Forelimb muscle (tissue), 1 donor: ENCODE measurements around the gene ZNF324. TPM values are rescaled to one million over a fixed set of nuclear protein-coding genes. Genes with fewer than 3 reads are reported as not detected.
A peak's percentile ranks its signal among the peaks of the same experiment; 100 is the strongest.
"Not testable (repeated sequence)": the region's sequence is repeated elsewhere in the genome, so short reads cannot be mapped to it uniquely, and the experiment has no call there.

Experiments used
- DNase-seq: peaks from one replicate; pipeline ENCODE4 v3.0.0-alpha.2; 2013; ENCODE audit warnings: low read depth
- polyA plus RNA-seq: library from polyadenylated mRNA; unstranded; fragments of 120-200 nt; gene quantifications from one replicate; pipeline ENCODE4 v1.2.1, GENCODE V29; 2013; ENCODE audit not compliant: insufficient read length

The ZNF324 gene
- polyA plus RNA-seq, 1 donor, result 5.2 TPM

DNA sequence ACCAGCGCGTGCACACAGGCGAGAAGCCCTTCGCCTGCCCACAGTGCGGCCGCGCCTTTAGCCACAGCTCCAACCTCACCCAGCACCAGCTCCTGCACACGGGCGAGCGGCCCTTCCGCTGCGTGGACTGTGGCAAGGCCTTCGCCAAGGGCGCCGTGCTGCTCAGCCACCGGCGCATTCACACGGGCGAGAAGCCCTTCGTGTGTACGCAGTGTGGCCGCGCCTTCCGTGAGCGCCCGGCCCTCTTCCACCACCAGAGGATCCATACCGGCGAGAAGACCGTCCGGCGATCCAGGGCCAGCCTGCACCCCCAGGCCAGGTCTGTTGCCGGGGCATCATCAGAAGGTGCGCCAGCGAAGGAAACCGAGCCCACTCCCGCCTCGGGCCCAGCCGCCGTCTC lies 4.9 kb downstream of the ZNF324 start:
- DNase-seq, result no peak

DNA sequence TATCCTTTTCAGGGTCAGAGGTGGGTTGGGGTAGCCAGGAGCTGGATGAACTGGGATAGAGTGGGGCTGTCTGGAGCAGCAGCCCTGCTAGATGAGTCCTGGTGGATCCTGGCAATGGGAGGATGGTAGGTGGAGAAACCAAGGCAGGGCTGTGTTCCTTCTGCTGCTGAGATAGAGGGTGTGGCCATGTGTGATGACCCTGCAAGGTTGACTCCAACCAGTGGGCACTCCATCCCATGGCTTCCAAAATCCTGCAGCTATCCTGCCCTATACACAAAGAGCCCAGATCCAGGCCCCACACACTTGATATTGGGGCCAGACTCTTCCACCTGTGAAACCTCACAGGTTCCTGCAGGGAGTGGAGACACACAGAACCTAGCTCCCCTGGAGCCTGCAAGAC lies 6.9 kb downstream of the ZNF324 start:
- no peak for DNase-seq

DNA sequence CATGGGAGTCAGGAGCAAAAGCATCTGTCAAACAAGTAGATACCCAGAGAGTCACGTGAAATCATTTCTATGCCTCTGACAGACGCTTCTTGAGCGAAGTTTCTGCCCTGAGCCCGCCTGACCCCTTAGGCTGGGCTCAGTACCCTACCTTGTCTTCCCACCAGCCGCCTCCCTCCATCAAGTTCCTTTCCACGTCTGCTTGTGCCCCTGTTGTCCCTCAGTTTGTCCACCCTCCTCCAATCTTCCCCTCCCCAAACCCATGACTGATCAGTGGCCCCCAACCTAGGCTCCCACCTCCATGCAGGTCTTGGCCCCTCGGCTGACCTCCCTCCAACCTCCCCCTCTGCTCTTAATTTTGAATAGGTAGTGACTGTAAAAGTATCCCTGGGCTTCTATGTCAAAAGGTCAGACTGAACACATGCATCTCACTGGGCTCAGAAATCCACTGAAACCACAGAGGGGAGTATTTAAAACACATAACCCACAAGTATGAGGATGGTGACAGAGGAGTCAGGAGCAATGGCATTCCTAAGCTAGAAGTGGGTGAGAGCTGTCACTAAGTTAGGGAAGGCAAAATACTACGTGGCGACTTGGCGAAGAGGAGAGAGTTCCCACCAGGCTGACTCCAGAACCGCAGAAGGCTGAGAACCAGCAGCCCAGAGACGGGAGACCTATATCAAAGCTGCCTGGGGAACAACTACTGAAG lies 7.6 kb downstream of the ZNF324 start:
- no peak for DNase-seq

GRCh38 chr19:58474997-58475713 lies 8.3 kb downstream of the ZNF324 start:
- no peak for DNase-seq

GRCh38 chr19:58475714-58476497 lies 9.0 kb downstream of the ZNF324 start, which contains the start of gene ZNF446:
Gene ZNF446, plus strand, starts transcription at chr19:58476352. Its CDS starts 867 bp downstream, at chr19:58477219.
- peak; percentile 94 for DNase-seq

- no peak for DNase-seq
Observed at GRCh38 chr19:58476498-58477015, 9.7 kb downstream of the ZNF324 start.

- no peak for DNase-seq
Observed at GRCh38 chr19:58477130-58477529, 10.2 kb downstream of the ZNF324 start.

- no peak for DNase-seq
Observed at GRCh38 chr19:58477871-58478270, 11.0 kb downstream of the ZNF324 start.

GRCh38 chr19:58479303-58479702 lies 12.4 kb downstream of the ZNF324 start:
- DNase-seq, result no peak

- no peak for DNase-seq
Observed at GRCh38 chr19:58479736-58480480, 13.0 kb downstream of the ZNF324 start.

DNA sequence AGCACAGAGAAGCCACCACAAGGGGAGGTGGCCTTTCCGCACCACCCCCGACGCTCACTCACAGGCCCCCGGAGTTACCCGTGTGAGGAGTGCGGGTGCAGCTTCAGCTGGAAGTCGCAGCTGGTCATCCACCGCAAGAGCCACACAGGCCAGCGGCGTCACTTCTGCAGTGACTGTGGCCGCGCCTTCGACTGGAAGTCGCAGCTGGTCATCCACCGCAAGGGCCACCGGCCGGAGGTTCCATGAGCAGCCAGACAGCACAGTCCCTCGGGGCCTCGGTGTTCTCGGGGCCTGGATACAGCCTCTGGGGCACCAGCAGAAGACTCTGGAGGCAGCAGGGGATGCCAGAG lies 13.6 kb downstream of the ZNF324 start:
- DNase-seq, result no peak

GRCh38 chr19:58480831-58481230 lies 14.0 kb downstream of the ZNF324 start:
- no peak for DNase-seq

DNA sequence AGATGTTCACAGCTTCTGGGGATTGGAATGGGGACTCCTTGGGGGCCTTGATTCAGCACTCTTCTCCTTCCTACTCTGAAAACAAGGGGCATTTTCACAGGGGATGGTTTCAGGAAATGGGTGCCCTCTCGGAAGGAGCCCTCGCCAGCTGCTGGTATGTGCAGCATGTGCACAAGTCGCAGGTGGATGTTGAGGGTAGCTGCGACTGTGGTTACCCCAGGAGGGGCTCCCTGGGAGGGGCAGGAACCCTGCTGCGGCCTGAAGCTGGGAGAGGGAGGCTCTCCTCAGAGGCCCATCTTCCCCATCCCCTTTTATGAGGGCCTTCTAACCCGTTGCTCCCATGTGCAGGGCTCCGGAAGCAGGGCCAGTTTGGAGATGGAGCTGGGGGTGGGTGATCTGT lies 15.5 kb downstream of the ZNF324 start:
- DNase-seq, result no peak

DNA sequence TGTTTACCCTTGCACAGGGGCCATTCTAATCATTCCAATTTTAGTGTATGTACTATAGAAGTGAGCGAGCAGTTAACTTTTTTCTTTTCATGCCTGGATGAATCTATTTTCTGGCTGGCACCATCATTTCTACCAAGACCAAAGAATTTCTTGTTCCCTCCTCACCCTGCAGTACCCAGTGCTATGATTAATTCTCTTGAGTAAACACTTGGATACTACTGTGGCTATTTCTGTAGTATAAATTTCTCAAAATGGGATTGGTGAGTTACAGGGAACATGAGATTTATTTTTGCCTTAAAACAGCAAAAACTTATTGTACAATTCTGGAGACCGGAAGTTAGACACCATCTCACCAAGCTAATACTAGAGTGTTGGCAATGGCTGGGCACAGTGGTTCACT lies 16.9 kb downstream of the ZNF324 start:
- DNase-seq, result no peak

GRCh38 chr19:58484349-58484748 lies 17.5 kb downstream of the ZNF324 start:
- not testable (repeated sequence) for DNase-seq

GRCh38 chr19:58491393-58491792 lies 24.5 kb downstream of the ZNF324 start:
- no peak for DNase-seq

GRCh38 chr19:58492265-58492664 lies 25.4 kb downstream of the ZNF324 start:
- no peak for DNase-seq

- DNase-seq, result no peak
Observed at GRCh38 chr19:58497634-58498170, 30.8 kb downstream of the ZNF324 start.

DNA sequence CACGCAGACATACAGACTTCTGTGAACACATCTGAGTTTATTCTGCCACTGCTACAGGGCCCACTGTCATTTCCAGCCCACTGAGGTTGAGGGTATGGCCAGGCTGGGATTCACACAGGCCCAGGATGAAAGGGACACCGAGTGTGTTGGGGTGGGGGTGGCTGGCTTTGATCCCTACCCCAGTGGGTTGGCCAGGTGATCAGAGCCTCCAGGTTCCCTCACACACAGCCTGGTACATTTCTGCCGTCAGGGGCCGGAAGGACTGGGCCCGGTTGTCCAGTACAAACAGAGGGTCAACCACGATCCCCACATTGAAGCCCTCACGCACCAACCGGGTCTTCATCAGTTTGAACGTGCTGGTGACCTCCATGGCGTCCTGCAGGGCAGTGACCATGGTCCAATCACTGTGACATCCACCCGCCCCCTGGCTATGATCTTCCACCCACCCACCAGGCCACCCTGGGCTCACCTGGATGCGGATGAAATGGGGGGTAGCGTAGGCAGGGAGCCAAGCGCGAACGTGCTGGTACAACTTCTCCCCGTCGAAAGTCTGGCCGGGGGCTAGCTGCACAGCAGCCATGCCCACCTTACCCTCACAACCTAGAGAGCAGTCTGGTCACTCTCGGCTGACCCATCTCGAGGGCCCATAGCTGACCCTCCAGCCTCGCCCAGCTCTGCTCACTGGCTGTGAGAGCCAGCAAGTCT lies 31.6 kb downstream of the ZNF324 start:
- no peak for DNase-seq

DNA sequence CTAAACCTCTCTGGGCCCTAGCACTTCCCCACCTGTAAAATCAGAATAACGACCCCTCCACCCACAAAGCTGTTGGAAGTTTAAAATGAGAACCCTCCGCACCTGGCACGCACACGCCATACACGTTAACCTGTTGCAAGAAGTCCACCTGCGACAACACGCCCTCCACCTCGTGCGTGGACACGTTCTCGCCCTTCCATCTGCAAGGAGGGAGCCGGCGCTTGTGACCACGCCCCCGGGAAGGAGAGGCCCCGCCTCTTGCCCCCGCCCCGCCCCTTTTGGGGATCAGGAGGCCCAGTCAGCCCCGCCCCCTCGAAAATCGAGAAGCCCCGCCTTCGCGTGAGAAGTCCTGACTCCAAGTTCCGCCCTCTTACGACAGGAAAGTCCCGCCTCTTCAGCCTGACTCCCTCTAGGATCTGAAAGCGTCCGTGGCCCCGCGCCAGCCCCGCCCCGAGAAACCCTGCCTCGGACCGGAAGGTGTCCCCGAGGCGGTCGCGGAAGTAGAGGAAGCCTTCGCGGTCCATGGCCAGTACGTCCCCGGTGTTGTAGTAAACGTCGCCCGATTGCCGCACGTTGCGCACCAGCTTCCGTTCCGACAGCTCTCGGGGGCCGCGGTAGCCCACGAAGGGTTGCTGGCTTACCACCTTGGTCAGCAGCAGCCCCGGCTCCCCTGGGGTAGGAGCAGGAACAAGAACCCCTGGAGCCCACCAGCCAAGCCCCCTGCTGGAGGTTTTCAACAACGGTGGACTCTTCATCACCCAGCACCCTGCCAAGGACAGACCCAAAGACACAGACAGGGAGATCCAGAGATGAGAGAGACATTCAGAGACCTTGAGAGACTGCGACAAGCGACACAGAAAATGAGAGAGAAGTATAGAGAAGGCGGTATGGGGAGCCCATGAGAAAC lies 32.4 kb downstream of the ZNF324 start:
- DNase-seq, result peak; percentile 85
